HG02678 (cell line): ENCODE data around the gene DLEC1.
A peak's percentile ranks its signal among the peaks of the same experiment; 100 is the strongest.
"Not testable (repeated sequence)": the region's sequence is repeated elsewhere in the genome, so short reads cannot be mapped to it uniquely, and the experiment has no call there.

Source experiments
- ATAC-seq: cut with Tn5 transposase; IDR thresholded peaks from one replicate; pipeline ENCODE4 v1.9.1; 2021; ENCODE audit warnings: mild to moderate bottlenecking, moderate library complexity; ENCODE audit not compliant: unreplicated experiment

The DLEC1 gene

DNA sequence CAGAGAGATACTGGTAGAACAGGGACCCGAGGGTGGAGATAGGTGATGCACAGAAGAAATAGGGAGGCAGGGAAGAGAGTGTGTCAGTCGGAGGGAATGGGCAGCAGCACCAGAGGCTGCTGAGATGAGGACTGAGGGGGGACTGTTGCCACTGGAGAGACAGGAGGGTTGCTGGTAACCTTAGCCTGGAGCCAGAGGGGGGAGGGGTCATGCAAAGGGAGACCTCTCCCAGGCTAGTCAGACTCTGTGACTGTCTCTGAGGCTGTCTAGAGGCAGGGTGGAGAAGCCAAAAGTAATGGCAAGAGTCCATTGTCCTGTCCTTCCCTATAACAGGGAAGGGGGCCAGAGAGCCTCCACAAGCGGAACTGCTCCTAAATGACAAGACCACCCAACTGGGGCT is 2.1 kb upstream of the DLEC1 start:
- ATAC-seq, result no peak

GRCh38 chr3:38038447-38038911 is 529 bp upstream of the DLEC1 start:
- ATAC-seq, result no peak

- ATAC-seq, result peak; percentile 59
Measured at GRCh38 chr3:38039899-38040261, 872 bp downstream of the DLEC1 start.

GRCh38 chr3:38040401-38040800 is 1.4 kb downstream of the DLEC1 start:
- no peak for ATAC-seq

- no peak for ATAC-seq
Measured at GRCh38 chr3:38043486-38043885, 4.5 kb downstream of the DLEC1 start.

GRCh38 chr3:38046027-38046426 is 7.0 kb downstream of the DLEC1 start:
- no peak for ATAC-seq

DNA sequence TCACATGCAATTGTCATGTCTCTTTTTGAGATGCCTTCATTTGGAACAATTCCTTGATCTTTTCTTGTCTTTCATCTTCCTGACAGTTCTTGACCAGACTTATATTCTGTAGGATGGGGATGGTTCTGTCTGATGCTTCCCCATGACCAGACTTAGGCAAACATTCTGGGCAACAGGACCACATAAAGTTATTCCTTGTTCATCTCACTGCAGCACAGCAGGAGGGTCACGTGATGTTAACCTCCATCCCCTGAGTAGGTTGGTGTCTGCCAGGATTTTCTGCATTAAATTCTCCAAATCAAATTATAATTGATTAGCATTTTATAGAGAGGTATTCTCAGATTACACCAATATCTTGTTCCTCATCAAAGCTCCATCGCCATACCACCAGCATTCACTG is 7.8 kb downstream of the DLEC1 start:
- ATAC-seq, result no peak

DNA sequence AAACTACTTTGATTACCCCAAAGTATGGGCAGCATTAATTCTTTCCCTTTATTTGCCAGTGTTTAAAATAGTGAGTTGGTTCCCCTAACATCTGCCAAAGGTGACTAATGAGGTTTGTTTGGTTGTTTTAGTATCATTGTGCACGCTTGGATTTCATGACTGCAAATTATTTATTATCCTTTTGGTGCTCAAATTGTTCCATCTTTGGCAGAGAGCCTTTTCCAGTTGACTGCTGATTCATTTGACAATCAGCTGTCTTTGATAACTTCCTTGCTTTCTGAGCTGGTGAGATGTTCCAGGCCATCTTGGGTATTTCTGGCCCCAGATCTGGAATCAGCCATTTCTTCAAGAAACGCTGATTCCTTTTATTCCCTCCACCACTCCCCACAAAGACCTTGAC is 8.9 kb downstream of the DLEC1 start:
- ATAC-seq, result no peak

- ATAC-seq, result no peak
Measured at GRCh38 chr3:38049358-38050126, 10.5 kb downstream of the DLEC1 start.

DNA sequence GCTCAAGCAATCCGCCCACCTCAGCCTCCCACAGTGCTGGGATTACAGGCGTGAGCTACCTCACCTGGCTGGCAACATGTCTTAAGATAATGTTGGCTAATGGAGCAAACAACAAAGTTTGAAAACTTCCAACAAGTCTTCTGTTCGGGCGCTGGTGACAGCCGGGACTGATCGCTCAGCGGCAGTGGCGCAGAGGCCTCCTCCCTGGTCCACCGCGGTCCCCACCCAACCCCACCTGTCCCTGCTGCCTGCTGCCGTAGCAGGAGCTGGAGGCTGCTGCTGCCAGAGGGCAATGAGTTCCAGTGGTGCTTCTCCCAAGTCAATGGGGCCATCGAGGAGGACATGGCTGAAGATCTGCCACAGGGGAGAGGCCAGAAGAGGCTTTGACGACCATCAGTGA is 12.1 kb downstream of the DLEC1 start:
- ATAC-seq, result no peak

- ATAC-seq, result not testable (repeated sequence)
Measured at GRCh38 chr3:38053286-38053685, 14.3 kb downstream of the DLEC1 start.

DNA sequence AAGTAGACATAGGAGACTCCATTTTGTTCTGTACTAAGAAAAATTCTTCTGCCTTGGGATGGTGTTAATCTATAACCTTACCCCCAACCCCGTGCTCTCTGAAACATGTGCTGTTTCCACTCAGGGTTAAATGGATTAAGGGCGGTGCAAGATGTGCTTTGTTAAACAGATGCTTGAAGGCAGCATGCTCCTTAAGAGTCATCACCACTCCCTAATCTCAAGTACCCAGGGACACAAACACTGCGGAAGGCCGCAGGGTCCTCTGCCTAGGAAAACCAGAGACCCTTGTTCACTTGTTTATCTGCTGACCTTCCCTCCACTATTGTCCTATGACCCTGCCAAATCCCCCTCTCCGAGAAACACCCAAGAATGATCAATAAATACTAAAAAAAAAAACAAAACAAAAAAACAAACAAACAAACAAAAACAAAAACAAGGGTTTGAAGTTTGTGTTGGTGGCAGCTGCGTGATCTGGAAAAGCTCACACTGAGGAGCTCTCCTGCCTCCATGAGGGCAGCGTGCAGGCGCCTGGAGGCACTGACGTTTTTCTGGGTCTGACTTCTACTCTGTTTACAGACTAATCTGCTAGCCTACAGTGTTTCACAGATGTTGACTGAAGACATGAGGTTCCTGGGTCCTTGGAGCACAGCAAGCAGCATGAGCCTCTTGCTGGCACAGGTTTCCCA is 14.9 kb downstream of the DLEC1 start:
- not testable (repeated sequence) for ATAC-seq

- ATAC-seq, result no peak
Measured at GRCh38 chr3:38054499-38055001, 15.5 kb downstream of the DLEC1 start.

GRCh38 chr3:38059148-38059547 is 20.1 kb downstream of the DLEC1 start:
- ATAC-seq, result no peak

DNA sequence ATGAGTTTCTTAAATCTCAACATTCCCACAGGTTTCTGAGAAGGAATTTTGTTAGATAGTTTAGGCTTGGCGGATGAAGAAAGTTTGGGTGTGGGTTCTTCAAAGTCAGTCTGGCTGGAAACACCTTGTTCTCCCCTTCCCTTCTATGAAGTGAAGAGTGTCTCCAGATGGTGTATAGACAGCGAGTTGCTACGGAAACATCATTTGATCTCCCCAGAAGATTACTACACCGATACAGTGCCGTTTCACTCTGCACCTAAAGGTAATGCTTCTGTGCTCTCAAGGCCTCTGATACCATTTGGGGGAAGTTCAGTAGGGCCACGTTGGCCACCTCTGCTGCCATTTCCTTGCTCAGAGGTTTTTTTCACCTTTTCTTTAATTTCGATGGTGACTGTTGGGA is 20.6 kb downstream of the DLEC1 start:
- ATAC-seq, result no peak

GRCh38 chr3:38062809-38063208 is 23.8 kb downstream of the DLEC1 start:
- no peak for ATAC-seq

- ATAC-seq, result not testable (repeated sequence)
Measured at GRCh38 chr3:38064453-38064852, 25.4 kb downstream of the DLEC1 start.

DNA sequence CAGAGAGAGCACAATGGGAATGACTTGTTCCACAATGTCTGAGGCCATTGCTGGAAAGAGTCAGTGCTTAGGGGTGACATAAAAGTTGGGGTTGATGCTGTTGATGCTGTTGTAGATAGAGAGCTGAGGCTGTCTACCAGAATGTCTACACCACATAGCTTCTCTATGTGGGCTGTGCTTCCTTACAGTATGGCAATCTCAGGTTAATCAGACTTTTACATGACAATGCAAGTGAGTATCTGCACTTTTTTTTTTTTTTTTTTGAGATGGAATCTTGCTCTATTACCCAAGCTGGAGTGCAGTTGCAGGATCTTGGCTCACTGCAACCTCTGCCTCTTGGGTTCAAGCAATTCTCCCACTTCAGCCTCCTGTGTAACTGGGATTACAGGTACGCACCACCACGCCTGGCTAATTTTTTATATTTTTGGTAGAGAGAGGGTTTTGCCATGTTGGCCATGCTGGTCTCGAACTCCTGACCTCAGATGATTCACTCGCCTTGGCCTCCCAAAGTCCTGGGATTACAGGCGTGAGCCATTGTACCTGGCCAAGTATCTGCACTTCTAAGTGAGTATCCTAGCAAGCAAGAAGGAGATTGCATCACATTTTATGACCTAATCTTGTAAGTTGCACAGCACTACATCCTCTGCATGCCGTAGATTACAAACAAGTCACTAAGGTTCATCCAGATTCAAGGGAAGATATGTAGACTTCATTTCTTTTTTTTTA is 28.7 kb downstream of the DLEC1 start:
- ATAC-seq, result no peak

GRCh38 chr3:38070013-38070412 is 31.0 kb downstream of the DLEC1 start:
- ATAC-seq, result no peak

DNA sequence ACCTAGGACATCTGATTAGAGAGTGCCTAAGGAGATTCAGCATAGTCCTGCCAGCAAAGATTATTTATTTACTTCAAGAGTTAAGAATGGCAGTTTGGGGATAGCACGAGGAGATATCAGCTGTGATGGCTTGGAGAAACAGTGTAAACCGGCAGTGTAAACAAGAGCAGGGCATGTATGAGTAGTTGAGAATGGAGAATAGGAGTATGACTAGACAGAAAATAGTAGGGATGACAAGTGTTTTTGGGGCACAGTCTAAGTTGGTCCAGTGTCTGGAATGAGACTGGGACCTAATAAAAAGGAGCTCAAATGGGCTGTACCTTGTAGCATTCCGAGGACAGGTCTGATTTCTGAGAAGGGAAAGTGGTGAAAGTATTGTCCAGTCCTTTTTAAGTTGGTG is 38.1 kb downstream of the DLEC1 start:
- ATAC-seq, result not testable (repeated sequence)

- not testable (repeated sequence) for ATAC-seq
Measured at GRCh38 chr3:38082296-38082695, 43.3 kb downstream of the DLEC1 start.

GRCh38 chr3:38083254-38083653 is 44.2 kb downstream of the DLEC1 start:
- ATAC-seq, result not testable (repeated sequence)
